Upper lobe of right lung (tissue), 1 donor: Measurements from ENCODE around the gene APAF1. TPM values are rescaled to one million over a fixed set of nuclear protein-coding genes. Genes with fewer than 3 reads are reported as not detected.

Experiments
- ATAC-seq: fragments of 200-7000 bp; cut with Tn5 transposase; one replicate; pipeline ENCODE4 v1.9.1; 2020; ENCODE audit warnings: mild to moderate bottlenecking, moderate library complexity
- DNase-seq: peaks from one replicate; pipeline ENCODE4 v3.0.0-alpha.2; 2020
- H3K27ac ChIP-seq: fragments of 200-600 bp; one replicate; pipeline ENCODE4 v1.8.0; 2022
- H3K27me3 ChIP-seq: fragments of 200-600 bp; one replicate; pipeline ENCODE4 v1.8.0; 2022; ENCODE audit warnings: mild to moderate bottlenecking
- H3K36me3 ChIP-seq: fragments of 200-600 bp; one replicate; pipeline ENCODE4 v1.8.0; 2022
- H3K4me1 ChIP-seq: fragments of 200-600 bp; one replicate; pipeline ENCODE4 v1.8.0; 2022
- H3K4me3 ChIP-seq: fragments of 200-600 bp; one replicate; pipeline ENCODE4 v1.8.0; 2022; ENCODE audit warnings: mild to moderate bottlenecking
- H3K9me3 ChIP-seq: fragments of 200-600 bp; one replicate; pipeline ENCODE4 v1.8.0; 2022
- CTCF ChIP-seq: fragments of 200-600 bp; IDR thresholded peaks from one replicate; pipeline ENCODE4 v1.8.0; 2022; ENCODE audit warnings: antibody characterized with exemption
- intact Hi-C: fragments of 100-400 bp; cut with DNase I; formaldehyde crosslinking; loops from one replicate; pipeline ENCODE4 v1.11.0; 2022
- total RNA-seq: library from RNA; stranded (reverse); fragmentation: NEBNext Ultra II Directional; extraction: Animal tissue kit (Norgen Biotek cat#: 25700); gene quantifications from one replicate; pipeline ENCODE4 v1.2.1, GENCODE V29; 2021
- donor health status: DM: no; HTN: yes; CAD: no; lungs with severe emphysema.

APAF1 gene
- total RNA-seq, 1 donor from 2014 or later: 23.4 TPM

- H3K4me3 ChIP-seq: no peak overlapping the region
- DNase-seq (no peak), ATAC-seq (no peak)
- H3K27me3 ChIP-seq: no peaks in the 10 kb centered on the region
- no peak for TF ChIP-seq CTCF
- H3K36me3 ChIP-seq: peaks cover 57% of the 10 kb centered on the region
- no peaks in the 10 kb centered on the region for H3K9me3 ChIP-seq
- no peak overlapping the region for H3K27ac ChIP-seq
- no peaks in the 10 kb centered on the region for H3K4me1 ChIP-seq
- intact Hi-C loops: no loop called here
Observed at GRCh38 chr12:98721204-98721702, 76.2 kb downstream of the APAF1 start.

GRCh38 chr12:98724384-98725155, 79.5 kb downstream of the APAF1 start:
- DNase-seq (no peak), ATAC-seq (no peak)
- intact Hi-C loops: no loop called here
- Histone ChIP-seq H3K9me3 (no peaks in the 10 kb centered on the region), H3K27ac (no peak overlapping the region), H3K36me3 (peaks cover 77% of the 10 kb centered on the region), H3K4me1 (no peaks in the 10 kb centered on the region), H3K4me3 (no peak overlapping the region), H3K27me3 (no peaks in the 10 kb centered on the region)
- TF ChIP-seq CTCF: no peak

DNA sequence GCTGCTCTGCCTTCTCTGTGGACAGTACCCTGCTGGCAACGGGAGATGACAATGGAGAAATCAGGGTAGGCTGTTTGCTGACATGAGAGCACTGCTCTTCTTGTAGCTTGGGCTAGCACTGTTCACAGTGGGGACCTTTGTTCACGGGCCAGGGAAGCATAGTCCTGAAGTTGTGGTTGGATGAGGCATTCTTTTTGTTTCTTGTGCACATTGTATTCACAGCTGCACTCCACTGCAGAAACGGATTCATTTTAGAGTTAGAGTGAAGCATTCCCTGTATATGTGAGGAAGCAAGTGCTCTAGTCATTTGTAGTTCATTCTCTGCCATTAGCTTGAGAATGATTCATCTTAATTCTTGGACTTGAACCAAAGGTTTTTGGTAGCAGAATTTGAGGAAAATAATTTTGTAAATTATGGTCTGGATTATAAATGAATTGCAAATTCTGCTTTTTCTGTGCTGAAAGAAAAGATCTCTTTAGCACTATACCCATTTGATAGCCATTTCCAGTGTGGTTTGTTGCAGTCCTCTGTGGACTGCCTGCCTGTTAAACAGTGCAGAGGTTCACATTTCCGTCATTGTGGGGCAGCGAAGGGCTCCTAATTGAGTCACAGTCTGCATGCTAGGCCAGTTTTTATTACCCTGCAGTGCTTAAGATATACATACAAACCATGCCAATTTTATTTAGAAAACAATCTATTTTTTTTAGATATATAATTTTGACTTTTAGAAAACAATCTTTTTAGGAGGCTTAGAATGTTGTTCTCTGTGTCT, 80.6 kb downstream of the APAF1 start:
- intact Hi-C loops: no loop called here
- Histone ChIP-seq H3K4me3 (no peak overlapping the region), H3K36me3 (peaks cover 88% of the 10 kb centered on the region), H3K27me3 (no peaks in the 10 kb centered on the region), H3K9me3 (no peaks in the 10 kb centered on the region), H3K27ac (no peak overlapping the region), H3K4me1 (no peaks in the 10 kb centered on the region)
- DNase-seq (no peak), ATAC-seq (no peak)
- peak; percentile 22 for TF ChIP-seq CTCF

DNA sequence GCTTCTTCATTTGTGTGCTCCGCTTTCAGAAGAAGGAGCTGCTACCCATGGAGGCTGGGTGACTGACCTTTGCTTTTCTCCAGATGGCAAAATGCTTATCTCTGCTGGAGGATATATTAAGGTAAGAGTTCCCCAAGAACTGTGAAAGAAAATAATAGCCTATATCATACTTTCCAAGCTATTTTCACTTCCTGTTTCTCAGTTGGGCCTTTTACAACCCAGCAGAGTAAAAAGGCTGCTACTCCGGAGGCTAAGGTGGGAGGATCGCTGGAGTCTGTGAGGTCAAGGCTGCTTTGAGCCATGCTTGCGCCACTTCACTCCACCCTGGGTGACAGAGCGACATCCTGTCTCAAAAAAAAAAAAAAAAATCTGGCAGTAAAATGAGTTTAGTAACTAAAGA, 82.1 kb downstream of the APAF1 start:
- DNase-seq (no peak), ATAC-seq (no peak)
- Histone ChIP-seq H3K9me3 (no peaks in the 10 kb centered on the region), H3K27ac (no peak overlapping the region), H3K4me3 (no peak overlapping the region), H3K36me3 (peaks cover 93% of the 10 kb centered on the region), H3K4me1 (no peaks in the 10 kb centered on the region), H3K27me3 (no peaks in the 10 kb centered on the region)
- TF ChIP-seq CTCF: no peak
- intact Hi-C loops: no loop called here

- ATAC-seq (no peak), DNase-seq (no peak)
- Histone ChIP-seq H3K4me3 (no peak overlapping the region), H3K36me3 (peaks cover 89% of the 10 kb centered on the region), H3K27me3 (no peaks in the 10 kb centered on the region), H3K9me3 (no peaks in the 10 kb centered on the region), H3K4me1 (no peaks in the 10 kb centered on the region), H3K27ac (no peak overlapping the region)
- TF ChIP-seq CTCF: no peak
- intact Hi-C loops: no loop called here
Observed at GRCh38 chr12:98730412-98730811, 85.3 kb downstream of the APAF1 start.
